ENCODE data around the gene TM2D1.

DNA sequence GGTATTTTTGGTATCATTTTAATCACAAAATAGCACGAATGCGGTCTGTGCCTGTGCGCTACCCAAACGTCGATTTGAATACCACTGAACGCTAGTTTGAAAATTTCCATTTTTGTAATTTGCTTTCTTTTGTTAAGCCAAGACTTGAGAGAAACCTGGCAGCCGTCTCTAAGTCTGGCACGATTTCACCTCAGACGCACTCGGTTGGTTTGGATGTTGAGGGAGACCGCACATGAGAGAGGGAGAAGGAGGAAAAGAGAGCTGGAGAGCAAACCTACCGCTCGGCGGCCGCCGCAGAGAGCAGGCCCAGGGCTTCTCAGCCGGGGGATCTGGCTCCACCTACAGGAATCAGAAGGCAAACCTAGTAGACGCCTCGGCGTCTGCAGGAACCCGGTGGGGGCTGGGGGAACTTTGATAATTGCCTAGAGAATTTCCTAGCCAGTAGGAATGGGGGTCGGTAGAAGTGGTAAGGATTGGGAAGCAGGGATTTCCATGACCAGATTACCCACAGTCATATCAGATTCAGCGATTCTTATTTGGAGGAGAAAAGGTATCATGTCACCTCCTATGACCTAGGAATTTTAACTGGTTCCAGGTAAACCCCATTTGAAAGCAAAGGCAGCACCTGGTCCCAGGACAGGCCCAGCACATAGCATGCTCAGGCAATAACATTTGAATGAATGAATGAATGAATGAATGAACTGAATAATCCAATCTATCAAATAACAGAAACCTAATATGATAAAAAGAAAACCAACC, 83.2 kb downstream of the TM2D1 start:
- TF ChIP-seq, protein P1, sequence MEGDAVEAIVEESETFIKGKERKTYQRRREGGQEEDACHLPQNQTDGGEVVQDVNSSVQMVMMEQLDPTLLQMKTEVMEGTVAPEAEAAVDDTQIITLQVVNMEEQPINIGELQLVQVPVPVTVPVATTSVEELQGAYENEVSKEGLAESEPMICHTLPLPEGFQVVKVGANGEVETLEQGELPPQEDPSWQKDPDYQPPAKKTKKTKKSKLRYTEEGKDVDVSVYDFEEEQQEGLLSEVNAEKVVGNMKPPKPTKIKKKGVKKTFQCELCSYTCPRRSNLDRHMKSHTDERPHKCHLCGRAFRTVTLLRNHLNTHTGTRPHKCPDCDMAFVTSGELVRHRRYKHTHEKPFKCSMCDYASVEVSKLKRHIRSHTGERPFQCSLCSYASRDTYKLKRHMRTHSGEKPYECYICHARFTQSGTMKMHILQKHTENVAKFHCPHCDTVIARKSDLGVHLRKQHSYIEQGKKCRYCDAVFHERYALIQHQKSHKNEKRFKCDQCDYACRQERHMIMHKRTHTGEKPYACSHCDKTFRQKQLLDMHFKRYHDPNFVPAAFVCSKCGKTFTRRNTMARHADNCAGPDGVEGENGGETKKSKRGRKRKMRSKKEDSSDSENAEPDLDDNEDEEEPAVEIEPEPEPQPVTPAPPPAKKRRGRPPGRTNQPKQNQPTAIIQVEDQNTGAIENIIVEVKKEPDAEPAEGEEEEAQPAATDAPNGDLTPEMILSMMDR (IDR thresholded peaks at IDR 0.05) = peak; percentile 65
- no peak for TF ChIP-seq MAX (IDR thresholded peaks at IDR 0.05)
- no peak for TF ChIP-seq CHD4 (IDR thresholded peaks at IDR 0.05; ENCODE audit: borderline replicate concordance)

All from A549 (cell line).